B cell (primary cell): ENCODE measurements around the gene AMOTL1. TPM values are rescaled to one million over a fixed set of nuclear protein-coding genes. Genes with fewer than 3 reads are reported as not detected.

Source experiments
- ATAC-seq: fragments of 200-7000 bp; cut with Tn5 transposase; one replicate; pipeline ENCODE4 v1.10.0; 2021; ENCODE audit warnings: low read depth, mild to moderate bottlenecking, moderate number of reproducible peaks, moderate library complexity
- CTCF ChIA-PET: fragments of 350-600 bp; sonication (Branson Sonifier 250); formaldehyde crosslinking; loops from one replicate; lab custom pipeline; 2021; ENCODE audit warnings: antibody characterized with exemption, inconsistent platforms; lab: Charles Lee
- POLR2A ChIA-PET: fragments of 350-600 bp; sonication (Branson Sonifier 250); formaldehyde crosslinking; loops from one replicate; lab custom pipeline; 2021; ENCODE audit warnings: antibody characterized with exemption; lab: Charles Lee
- DNase-seq: peaks from one replicate; pipeline ENCODE4 v3.0.0; 2013
- H2AFZ ChIP-seq: 2 replicates; pipeline ENCODE4 v1.6.1; 2012; ENCODE audit warnings: mild to moderate bottlenecking, low read depth, low read length; ENCODE audit not compliant: insufficient read depth, poor library complexity, severe bottlenecking
- H3K27ac ChIP-seq, 2 donors: 1 replicate in 1 of 2; 2 replicates in 1 of 2; pipeline ENCODE4 v1.5.1; 2012 to 2013; ENCODE audit warnings: low read length in 2 of 2, mild to moderate bottlenecking in 2 of 2, moderate library complexity in 1 of 2
- H3K27me3 ChIP-seq, 4 experiments: fragments of 200-600 bp in 1 of 4; sonication (generic) in 1 of 4; replicated peaks in 1 of 4; 1 replicate in 2 of 4; 2 replicates in 2 of 4; pipeline versions ENCODE4 v1.6.1 to v1.7.0; 2013 to 2016; ENCODE audit warnings: low read length in 3 of 4, mild to moderate bottlenecking in 2 of 4, mixed read lengths in 1 of 4, moderate library complexity in 1 of 4; ENCODE audit not compliant: insufficient read depth in 4 of 4, control insufficient read depth in 3 of 4; ENCODE audit errors: control extremely low read depth in 1 of 4
- H3K36me3 ChIP-seq, 2 experiments: replicated peaks in 1 of 2; 1 replicate in 1 of 2; 2 replicates in 1 of 2; pipeline versions ENCODE4 v1.6.1 to v1.7.1; 2013; ENCODE audit warnings: low read length in 1 of 2; ENCODE audit not compliant: insufficient read depth in 2 of 2, control insufficient read depth in 1 of 2; ENCODE audit errors: control extremely low read depth in 1 of 2, extremely low read depth in 1 of 2
- H3K4me1 ChIP-seq, 2 donors: fragments of 200-600 bp in 1 of 2; sonication (generic) in 1 of 2; 1 replicate in 1 of 2; 2 replicates in 1 of 2; pipeline versions ENCODE4 v1.5.1 to v1.6.1; 2013 to 2017; ENCODE audit warnings: low read length in 2 of 2; ENCODE audit not compliant: control insufficient read depth in 2 of 2, insufficient read depth in 2 of 2
- H3K4me2 ChIP-seq: replicated peaks from 2 replicates; pipeline ENCODE3; 2012; ENCODE audit warnings: mild to moderate bottlenecking, low read depth, low read length; ENCODE audit not compliant: poor library complexity, severe bottlenecking
- H3K4me3 ChIP-seq, 5 experiments: fragments of 200-600 bp in 1 of 5; sonication (generic) in 1 of 5; 1 replicate in 3 of 5; 2 replicates in 2 of 5; pipeline versions ENCODE4 v1.5.1 to v1.7.0; 2011 to 2016; ENCODE audit warnings: low read length in 4 of 5, mild to moderate bottlenecking in 4 of 5, low read depth in 2 of 5, control low read depth in 1 of 5, moderate library complexity in 1 of 5; ENCODE audit not compliant: insufficient read depth in 1 of 5; ENCODE audit errors: control extremely low read depth in 1 of 5, extremely low read depth in 1 of 5
- H3K79me2 ChIP-seq: fragments of 200-600 bp; sonication (generic); one replicate; pipeline ENCODE4 v1.6.0; 2016; ENCODE audit warnings: low read length; ENCODE audit not compliant: control insufficient read depth, insufficient read depth
- H3K9ac ChIP-seq: fragments of 200-600 bp; sonication (generic); 2 replicates; pipeline ENCODE4 v1.6.1; 2017; ENCODE audit warnings: mild to moderate bottlenecking, low read length, moderate library complexity
- H3K9me3 ChIP-seq, 3 donors: one replicate each; pipeline versions ENCODE4 v1.6.1 to v1.7.1; 2013; ENCODE audit warnings: low read length in 2 of 3; ENCODE audit not compliant: control insufficient read depth in 2 of 3, insufficient read depth in 1 of 3; ENCODE audit errors: control extremely low read depth in 1 of 3
- H4K20me1 ChIP-seq: 2 replicates; pipeline ENCODE4 v1.6.0; 2012; ENCODE audit warnings: mild to moderate bottlenecking, low read length; ENCODE audit not compliant: insufficient read depth, control insufficient read depth, poor library complexity, severe bottlenecking
- H3K27ac Mint-ChIP-seq: one replicate; pipeline ENCODE4 v1.8.0; 2021; ENCODE audit warnings: mixed read lengths
- H3K27me3 Mint-ChIP-seq: one replicate; pipeline ENCODE4 v1.8.0; 2021; ENCODE audit warnings: mixed read lengths
- H3K4me1 Mint-ChIP-seq: one replicate; pipeline ENCODE4 v1.8.0; 2021; ENCODE audit warnings: mixed read lengths
- H3K4me3 Mint-ChIP-seq: one replicate; pipeline ENCODE4 v1.8.0; 2021; ENCODE audit warnings: mixed read lengths
- H3K9me3 Mint-ChIP-seq: one replicate; pipeline ENCODE4 v1.8.0; 2022; ENCODE audit warnings: mixed read lengths; ENCODE audit not compliant: insufficient read depth
- CTCF ChIP-seq: fragments of 200-600 bp; IDR thresholded peaks from one replicate; pipeline ENCODE4 v1.8.0; 2022; ENCODE audit warnings: antibody characterized with exemption, mild to moderate bottlenecking
- EZH2 ChIP-seq: IDR thresholded peaks from 2 replicates; pipeline ENCODE4 v1.6.1; 2012; ENCODE audit warnings: borderline replicate concordance, low read depth, mild to moderate bottlenecking, moderate library complexity, low read length; ENCODE audit not compliant: insufficient read depth, poor library complexity, severe bottlenecking
- WGBS: methylation state at CpG from one replicate; pipeline ENCODE4 v1.1.5; 2013; ENCODE audit warnings: missing lambda C conversion rate; ENCODE audit not compliant: insufficient coverage; 5-methylcytosine and 5-hydroxymethylcytosine counted together
- intact Hi-C: fragments of 100-400 bp; cut with micrococcal nuclease; formaldehyde crosslinking; loops from one replicate; pipeline ENCODE4 v1.10.0; 2022
- polyA plus RNA-seq: library from polyadenylated mRNA; depleted of rRNA; stranded (reverse); fragments of >200 nt; gene quantifications from 2 replicates; pipeline ENCODE4 v1.2.3, GENCODE V29; 2012
- total RNA-seq, 2 donors: library from RNA; stranded (reverse); fragments of 120-200 nt in 1 of 2; gene quantifications; 1 replicate in 1 of 2; 2 replicates in 1 of 2; pipeline versions ENCODE4 v1.2.3 to v1.2.4, GENCODE V29; 2013 to 2022

AMOTL1 gene
- total and polyA plus RNA-seq, 2 donors (not counting 1 experiment from before 2014, with no cell fraction given) = 0.04 to 0.30 TPM

GRCh38 chr11:94825031-94825430, 56.9 kb downstream of the AMOTL1 start:
- Histone ChIP-seq H3K4me2 (no peak overlapping the region), H3K9ac (no peak overlapping the region), H3K79me2 (no peaks in the 10 kb centered on the region), H3K27ac (no peak overlapping the region), H3K4me3 (no peak overlapping the region), H2AFZ (no peak overlapping the region), H3K9me3 (no peaks in the 10 kb centered on the region), H3K36me3 (no peaks in the 10 kb centered on the region), H4K20me1 (no peaks in the 10 kb centered on the region), H3K27me3 (no peaks in the 10 kb centered on the region), H3K4me1 (no peaks in the 10 kb centered on the region)
- H3K4me3 Mint-ChIP-seq = no peak overlapping the region
- no peaks in the 10 kb centered on the region for H3K4me1 Mint-ChIP-seq
- ATAC-seq (no peak), DNase-seq (no peak)
- no peak for TF ChIP-seq CTCF
- TF ChIP-seq EZH2 = no peak
- ChIA-PET CTCF (interaction anchor here (1.0 kb wide), 1 partner anchor 73 kb away, joined by 3 read pairs; no protein-coding TSS in a partner anchor), POLR2A (no interaction called here)
- intact Hi-C loops = no loop called here
- no peaks in the 10 kb centered on the region for H3K9me3 Mint-ChIP-seq
- 90% methylated on average over 3 of the region's 4 CpGs for WGBS
- no peak overlapping the region for H3K27ac Mint-ChIP-seq
- H3K27me3 Mint-ChIP-seq = no peaks in the 10 kb centered on the region

GRCh38 chr11:94825481-94825880, 57.3 kb downstream of the AMOTL1 start:
- no peaks in the 10 kb centered on the region for H3K4me1 Mint-ChIP-seq
- ChIA-PET POLR2A (no interaction called here), CTCF (interaction anchor here (0.6 to 1.0 kb wide), 2 partner anchors 72 to 1638 kb away, joined by 3 read pairs; no protein-coding TSS in a partner anchor)
- Histone ChIP-seq H3K36me3 (no peaks in the 10 kb centered on the region), H3K79me2 (no peaks in the 10 kb centered on the region), H3K9me3 (no peaks in the 10 kb centered on the region), H4K20me1 (no peaks in the 10 kb centered on the region), H3K9ac (no peak overlapping the region), H3K27ac (no peak overlapping the region), H3K27me3 (no peaks in the 10 kb centered on the region), H3K4me3 (no peak overlapping the region), H3K4me1 (no peaks in the 10 kb centered on the region), H3K4me2 (no peak overlapping the region), H2AFZ (no peak overlapping the region)
- H3K4me3 Mint-ChIP-seq = no peak overlapping the region
- H3K9me3 Mint-ChIP-seq = no peaks in the 10 kb centered on the region
- TF ChIP-seq EZH2 (no peak), CTCF (no peak)
- no peak for ATAC-seq
- H3K27me3 Mint-ChIP-seq = no peaks in the 10 kb centered on the region
- no CpG with 5 or more reads among the region's 1 CpG for WGBS
- H3K27ac Mint-ChIP-seq = no peak overlapping the region
- DNase-seq = no peak
- intact Hi-C loops = no loop called here
